Aorta (tissue), 5 donors: ENCODE data around the gene RAP1GAP2. TPM values are rescaled to one million over a fixed set of nuclear protein-coding genes. Genes with fewer than 3 reads are reported as not detected.

ENCODE experiments used
- ATAC-seq: fragments of 200-7000 bp; cut with Tn5 transposase; one replicate; pipeline ENCODE4 v1.9.1; 2022; ENCODE audit warnings: moderate library complexity; ENCODE audit not compliant: low FRiP score
- DNase-seq, 2 donors: peaks; one replicate each; pipeline ENCODE4 v3.0.0-alpha.2; 2020
- H3K27ac ChIP-seq, 2 donors: one replicate each; pipeline ENCODE4 v1.5.1; 2013; ENCODE audit warnings: low read length in 2 of 2, mild to moderate bottlenecking in 2 of 2, moderate library complexity in 2 of 2, control low read depth in 1 of 2, inconsistent platforms in 1 of 2, low read depth in 1 of 2
- H3K27me3 ChIP-seq, 2 donors: one replicate each; pipeline ENCODE4 v1.6.1; 2013; ENCODE audit warnings: control low read depth in 1 of 2, low read length in 1 of 2, mild to moderate bottlenecking in 1 of 2, moderate library complexity in 1 of 2; ENCODE audit not compliant: insufficient read depth in 2 of 2, control insufficient read depth in 1 of 2
- H3K36me3 ChIP-seq, 2 donors: one replicate each; pipeline ENCODE4 v1.6.1; 2013; ENCODE audit warnings: control low read depth in 1 of 2, low read length in 1 of 2, mild to moderate bottlenecking in 1 of 2; ENCODE audit not compliant: insufficient read depth in 2 of 2, control insufficient read depth in 1 of 2
- H3K4me1 ChIP-seq, 2 donors: one replicate each; pipeline ENCODE4 v1.6.1; 2013; ENCODE audit warnings: low read length in 2 of 2, control low read depth in 1 of 2, mild to moderate bottlenecking in 1 of 2, moderate library complexity in 1 of 2; ENCODE audit not compliant: insufficient read depth in 2 of 2, control insufficient read depth in 1 of 2
- H3K4me3 ChIP-seq, 2 donors: one replicate each; pipeline ENCODE4 v1.5.1; 2013; ENCODE audit warnings: low read length in 2 of 2, control low read depth in 1 of 2, mild to moderate bottlenecking in 1 of 2
- H3K9me3 ChIP-seq: one replicate; pipeline ENCODE4 v1.6.1; 2013; ENCODE audit warnings: mild to moderate bottlenecking, low read length; ENCODE audit not compliant: control insufficient read depth
- WGBS, 2 donors: extraction: QIAGEN DNeasy Blood & Tissue Kit; methylation state at CpG; one replicate each; pipeline ENCODE4 v1.1.7; 2013; 5-methylcytosine and 5-hydroxymethylcytosine counted together
- intact Hi-C, 2 donors: fragments of 100-400 bp; cut with DNase I; formaldehyde crosslinking; loops; one replicate each; pipeline versions ENCODE4 v1.14.2 to v1.15.0; 2022
- polyA plus RNA-seq, 2 donors: library from polyadenylated mRNA; stranded (reverse); fragments of 200-250 nt; gene quantifications; one replicate each; pipeline ENCODE4 v1.2.3, GENCODE V29; 2013
- total RNA-seq, 2 donors: library from RNA; stranded (reverse); fragmentation: NEBNext Ultra II Directional; extraction: Animal tissue kit (Norgen Biotek cat#: 25700); gene quantifications; one replicate each; pipeline ENCODE4 v1.2.1, GENCODE V29; 2021
- donor health status: healthy with polysubstance abuse.
- donor health status: Bipolar disorder and iron deficiency.
- donor health status: DM: no; HTN: no; CAD: no.
- donor health status: DM: no; HTN: no; CAD: no.
- donor health status: DM: yes; HTN: yes; CAD: no.

RAP1GAP2 gene
- total and polyA plus RNA-seq, 4 donors: 2.0 to 7.7 (median 4.2) TPM

GRCh38 chr17:2911035-2911754 is 115.0 kb downstream of the RAP1GAP2 start:
- no peaks in the 10 kb centered on the region for H3K4me1 ChIP-seq
- ATAC-seq (no peak), DNase-seq (no peak)
- H3K4me3 ChIP-seq: no peak overlapping the region
- WGBS, 2 donors: 68 to 75% methylated on average over 19 of the region's 19 CpGs
- intact Hi-C loops: no loop called here
- H3K27ac ChIP-seq: no peak overlapping the region
- no peaks in the 10 kb centered on the region for H3K9me3 ChIP-seq
- H3K27me3 ChIP-seq: no peaks in the 10 kb centered on the region
- H3K36me3 ChIP-seq: no peaks in the 10 kb centered on the region

- intact Hi-C loops: no loop called here
- DNase-seq (no peak), ATAC-seq (peak; percentile 7)
- no peaks in the 10 kb centered on the region for H3K9me3 ChIP-seq
- H3K4me3 ChIP-seq: no peak overlapping the region
- H3K4me1 ChIP-seq: no peaks in the 10 kb centered on the region
- H3K27ac ChIP-seq: no peak overlapping the region
- H3K27me3 ChIP-seq: no peaks in the 10 kb centered on the region
- H3K36me3 ChIP-seq: peaks cover 0 to 3% of the 10 kb centered on the region in 2 donors
- WGBS, 2 donors: 75 to 87% methylated on average over 10 of the region's 10 CpGs
Observed at GRCh38 chr17:2911755-2912111, 115.5 kb downstream of the RAP1GAP2 start.

- intact Hi-C loops: no loop called here
- no peak for ATAC-seq
- H3K4me3 ChIP-seq: no peak overlapping the region
- H3K36me3 ChIP-seq: peaks cover 0 to 3% of the 10 kb centered on the region in 2 donors
- DNase-seq: no peak
- H3K27me3 ChIP-seq: no peaks in the 10 kb centered on the region
- no peaks in the 10 kb centered on the region for H3K4me1 ChIP-seq
- H3K27ac ChIP-seq: no peak overlapping the region
- H3K9me3 ChIP-seq: no peaks in the 10 kb centered on the region
Observed at GRCh38 chr17:2912754-2913153, 116.5 kb downstream of the RAP1GAP2 start.

- DNase-seq (no peak), ATAC-seq (no peak)
- Histone ChIP-seq H3K27me3 (no peaks in the 10 kb centered on the region), H3K36me3 (peaks cover 0 to 3% of the 10 kb centered on the region in 2 donors), H3K9me3 (no peaks in the 10 kb centered on the region), H3K27ac (no peak overlapping the region), H3K4me3 (no peak overlapping the region), H3K4me1 (no peaks in the 10 kb centered on the region)
- intact Hi-C loops: no loop called here
- WGBS, 2 donors: 94 to 96% methylated on average over 11 of the region's 11 CpGs
Observed at GRCh38 chr17:2916461-2916860, 120.2 kb downstream of the RAP1GAP2 start.

GRCh38 chr17:2921443-2921842 is 125.2 kb downstream of the RAP1GAP2 start:
- DNase-seq (no peak), ATAC-seq (no peak)
- no peaks in the 10 kb centered on the region for H3K4me1 ChIP-seq
- no peaks in the 10 kb centered on the region for H3K9me3 ChIP-seq
- H3K27me3 ChIP-seq: no peaks in the 10 kb centered on the region
- no peak overlapping the region for H3K4me3 ChIP-seq
- intact Hi-C loops: no loop called here
- 70 to 85% methylated on average over 18 of the region's 18 CpGs for WGBS, 2 donors
- no peak overlapping the region for H3K27ac ChIP-seq
- peaks cover 0 to 2% of the 10 kb centered on the region in 2 donors for H3K36me3 ChIP-seq

GRCh38 chr17:2924211-2924610 is 128.0 kb downstream of the RAP1GAP2 start:
- DNase-seq (no peak), ATAC-seq (no peak)
- WGBS, 2 donors: 4 to 8% methylated on average over 10 of the region's 10 CpGs
- H3K4me3 ChIP-seq: no peak overlapping the region
- no peaks in the 10 kb centered on the region for H3K27me3 ChIP-seq
- no peak overlapping the region for H3K27ac ChIP-seq
- no peaks in the 10 kb centered on the region for H3K4me1 ChIP-seq
- H3K9me3 ChIP-seq: no peaks in the 10 kb centered on the region
- intact Hi-C loops: no loop called here
- H3K36me3 ChIP-seq: no peaks in the 10 kb centered on the region

GRCh38 chr17:2925011-2925410 is 128.8 kb downstream of the RAP1GAP2 start:
- intact Hi-C loops: no loop called here
- Histone ChIP-seq H3K9me3 (no peaks in the 10 kb centered on the region), H3K4me1 (no peaks in the 10 kb centered on the region), H3K4me3 (no peak overlapping the region), H3K36me3 (no peaks in the 10 kb centered on the region), H3K27ac (no peak overlapping the region), H3K27me3 (no peaks in the 10 kb centered on the region)
- WGBS, 2 donors: 93 to 94% methylated on average over 8 of the region's 8 CpGs
- ATAC-seq (no peak), DNase-seq (no peak)

- intact Hi-C loops: no loop called here
- H3K4me3 ChIP-seq: no peak overlapping the region
- 80 to 84% methylated on average over 14 of the region's 14 CpGs for WGBS, 2 donors
Observed at GRCh38 chr17:2926019-2926650, 129.9 kb downstream of the RAP1GAP2 start.

GRCh38 chr17:2928294-2928890 is 132.2 kb downstream of the RAP1GAP2 start:
- H3K9me3 ChIP-seq: no peaks in the 10 kb centered on the region
- no peak for DNase-seq
- intact Hi-C loops: no loop called here
- no peak for ATAC-seq
- H3K4me1 ChIP-seq: no peaks in the 10 kb centered on the region
- H3K4me3 ChIP-seq: no peak overlapping the region
- no peaks in the 10 kb centered on the region for H3K27me3 ChIP-seq
- WGBS, 2 donors: 94 to 95% methylated on average over 22 of the region's 22 CpGs
- H3K27ac ChIP-seq: no peak overlapping the region
- H3K36me3 ChIP-seq: no peaks in the 10 kb centered on the region

More at GRCh38 chr17:2926019-2926650, 129.9 kb downstream of the RAP1GAP2 start:
- Histone ChIP-seq H3K27ac (no peak overlapping the region), H3K4me1 (no peaks in the 10 kb centered on the region), H3K9me3 (no peaks in the 10 kb centered on the region), H3K36me3 (no peaks in the 10 kb centered on the region), H3K27me3 (no peaks in the 10 kb centered on the region)
- no peak for DNase-seq
- no peak for ATAC-seq
